HEK293T (cell line): ENCODE data around the gene PRPSAP2.

ENCODE experiments used
- CTBP1 ChIP-seq: fragments of 450-650 bp; IDR thresholded peaks from 2 replicates; pipeline ENCODE4 v1.6.1; 2016; ENCODE audit warnings: borderline replicate concordance
- FOXA1 ChIP-seq: fragments of 450-650 bp; IDR thresholded peaks from 2 replicates; pipeline ENCODE4 v1.6.1; 2016; ENCODE audit warnings: mild to moderate bottlenecking
- FOXK2 ChIP-seq: fragments of 450-650 bp; IDR thresholded peaks from 2 replicates; pipeline ENCODE4 v1.6.1; 2016; ENCODE audit warnings: mild to moderate bottlenecking
- FOXM1 ChIP-seq: fragments of 450-650 bp; IDR thresholded peaks from 2 replicates; pipeline ENCODE4 v1.6.1; 2017; ENCODE audit warnings: mild to moderate bottlenecking, borderline replicate concordance
- LEF1 ChIP-seq: fragments of 450-650 bp; IDR thresholded peaks from 2 replicates; pipeline ENCODE4 v1.6.1; 2017; ENCODE audit warnings: mild to moderate bottlenecking, borderline replicate concordance
- NFRKB ChIP-seq: fragments of 450-650 bp; IDR thresholded peaks from 2 replicates; pipeline ENCODE4 v1.6.1; 2016; ENCODE audit warnings: mild to moderate bottlenecking, moderate library complexity
- SP1 ChIP-seq: fragments of 450-650 bp; IDR thresholded peaks from 2 replicates; pipeline ENCODE4 v1.6.1; 2017
- SUZ12 ChIP-seq: fragments of 450-650 bp; IDR thresholded peaks from 2 replicates; pipeline ENCODE4 v1.6.1; 2016; ENCODE audit warnings: mild to moderate bottlenecking
- ZNF384 ChIP-seq: fragments of 450-650 bp; IDR thresholded peaks from 2 replicates; pipeline ENCODE4 v1.6.1; 2016

GRCh38 chr17:18962494-18962815 lies 104.5 kb downstream of the PRPSAP2 start:
- TF ChIP-seq FOXK2 (no peak), FOXM1 (no peak), SUZ12 (no peak), FOXA1 (no peak), NFRKB (no peak), CTBP1 (no peak), SP1 (no peak), LEF1 (no peak), ZNF384 (no peak)
